Choroid plexus epithelial cell (primary cell): ENCODE measurements around the gene ABHD13.
"Not testable (repeated sequence)": the region's sequence is repeated elsewhere in the genome, so short reads cannot be mapped to it uniquely, and the experiment has no call there.

Source experiments
- DNase-seq: peaks from one replicate; pipeline ENCODE4 v3.0.0-alpha.2; 2010; ENCODE audit warnings: low read depth
- H3K4me3 ChIP-seq: 2 replicates; pipeline ENCODE4 v1.5.1; 2011; ENCODE audit warnings: low read depth, mild to moderate bottlenecking, control low read depth, low read length, moderate library complexity
- CTCF ChIP-seq: conservative IDR thresholded peaks from 2 replicates; pipeline ENCODE4 v1.5.1; 2011; ENCODE audit warnings: low read depth, mild to moderate bottlenecking, control low read depth, inconsistent platforms, low read length, moderate library complexity

ABHD13 gene

GRCh38 chr13:108212886-108213285 is 5.3 kb upstream of the ABHD13 start:
- TF ChIP-seq CTCF: no peak
- no peak for DNase-seq
- no peak overlapping the region for H3K4me3 ChIP-seq

GRCh38 chr13:108213946-108214345 is 4.2 kb upstream of the ABHD13 start:
- TF ChIP-seq CTCF: no peak
- no peak for DNase-seq
- peak overlapping the region; percentile 68 for H3K4me3 ChIP-seq

GRCh38 chr13:108214441-108215271 is 3.5 kb upstream of the ABHD13 start:
- no peak for TF ChIP-seq CTCF
- DNase-seq: peak; percentile 22
- H3K4me3 ChIP-seq: peak overlapping the region; percentile 68

- peak; percentile 96 for DNase-seq
- H3K4me3 ChIP-seq: peak within 1 kb of the TSS; percentile 68
- no peak for TF ChIP-seq CTCF
Measured at GRCh38 chr13:108215436-108215835, 2.8 kb upstream of the ABHD13 start, which contains the start of gene LIG4. LIG4 (minus strand) TSS chr13:108215536; CDS start chr13:108211268, 4,268 bp downstream.

- not testable (repeated sequence) for DNase-seq
- peak overlapping the region; percentile 94 for H3K4me3 ChIP-seq
Measured at GRCh38 chr13:108217307-108218043, 717 bp upstream of the ABHD13 start.

GRCh38 chr13:108220041-108220440 is 1.8 kb downstream of the ABHD13 start:
- DNase-seq: no peak
- no peak for TF ChIP-seq CTCF
- H3K4me3 ChIP-seq: no peak overlapping the region

- DNase-seq: no peak
- TF ChIP-seq CTCF: no peak
- H3K4me3 ChIP-seq: no peak overlapping the region
Measured at GRCh38 chr13:108223687-108224503, 5.7 kb downstream of the ABHD13 start.
